ENCODE results near the gene ACAD9. TPM values are rescaled to one million over a fixed set of nuclear protein-coding genes. Genes with fewer than 3 reads are reported as not detected.

The ACAD9 gene
- polyA plus RNA-seq, 1 of the 3 experiments (the other 2 are of a cell fraction) = 41.9 TPM

GRCh38 chr3:128845778-128846485 is 33.5 kb upstream of the ACAD9 start:
- WGBS (ENCODE audit: low lambda C conversion rate) = 2% methylated on average over 16 of the region's 32 CpGs
- H2AFZ ChIP-seq (ENCODE audit: low read depth) = peak overlapping the region; percentile 100; the same call in 1 of the 2 replicates
- peaks cover 5 to 30% of the 10 kb centered on the region in 2 experiments; a peak in 1 of 4 replicates for H3K4me1 ChIP-seq (ENCODE audit: control insufficient read depth in 1 of 2, insufficient read depth in 2 of 2, low read depth in 1 of 2, low read length in 1 of 2)
- no peaks in the 10 kb centered on the region for H3K9me3 ChIP-seq
- TF ChIP-seq RAD21 (IDR thresholded peaks at IDR 0.05; ENCODE audit: low read length) (peak; percentile 61), CTCF (IDR thresholded peaks at IDR 0.05) (peak; percentile 67), RXRA (IDR thresholded peaks at IDR 0.05; ENCODE audit: borderline replicate concordance, low read depth) (no peak), NRF1 (IDR thresholded peaks at IDR 0.05; ENCODE audit: low read depth, low read length) (no peak), SMC3 (IDR thresholded peaks at IDR 0.05; ENCODE audit: low read depth, low read length) (peak; percentile 53), RFX5 (IDR thresholded peaks at IDR 0.05; ENCODE audit: low read length) (no peak), MXI1 (IDR thresholded peaks at IDR 0.05; ENCODE audit: low read depth, low read length) (0 out of 2 replicates have a peak, but pooled peaks have one; percentile 15), SIN3A (IDR thresholded peaks at IDR 0.05; ENCODE audit: borderline replicate concordance, low read depth, low read length) (0 out of 2 replicates have a peak, but pooled peaks have one; percentile 20), POLR2AphosphoS5 (IDR thresholded peaks at IDR 0.05; ENCODE audit: low read depth, low read length) (peak; percentile 38; the same call in 1 of the 2 replicates), CHD2 (IDR thresholded peaks at IDR 0.05; ENCODE audit: low read length, partially characterized antibody) (no peak), MEF2A (IDR thresholded peaks at IDR 0.05; ENCODE audit: borderline replicate concordance, low read depth) (no peak)
- peak overlapping the region; percentile 52 to 58 for H3K4me3 ChIP-seq (ENCODE audit: low read depth in 2 of 2, low read length in 1 of 2)
- no peaks in the 10 kb centered on the region for H3K27me3 ChIP-seq (ENCODE audit: insufficient read depth)
- peak; percentile 94 for DNase-seq
- peak overlapping the region; percentile 61 for H3K4me2 ChIP-seq
- no peaks in the 10 kb centered on the region for H3K79me2 ChIP-seq (ENCODE audit: insufficient read depth)
- no peaks in the 10 kb centered on the region for H4K20me1 ChIP-seq (ENCODE audit: insufficient read depth)
- no peaks in the 10 kb centered on the region for H3F3A ChIP-seq (replicated peaks; ENCODE audit: insufficient read depth)
- H3K36me3 ChIP-seq (replicated peaks in 1 of 2; ENCODE audit: control insufficient read depth in 1 of 2, insufficient read depth in 2 of 2, low read length in 1 of 2) = no peaks in the 10 kb centered on the region
- peak overlapping the region in 1 of 2 experiments; percentile 53; a peak in 2 of 4 replicates for H3K27ac ChIP-seq (ENCODE audit: low read depth in 2 of 2, low read length in 1 of 2)
- POLR2A ChIA-PET = no interaction called here
- CTCF ChIA-PET = interaction anchor here (0.6 to 4.9 kb wide), 41 partner anchors 7 to 237 kb away, joined by 3 to 50 read pairs (median 4); partner anchors contain the start of gene ACAD9
- H3K9me2 ChIP-seq = no peaks in the 10 kb centered on the region
- H3K9ac ChIP-seq = peak overlapping the region; percentile 42; the same call in 1 of the 2 replicates

GRCh38 chr3:128846486-128846891 is 32.9 kb upstream of the ACAD9 start:
- Histone ChIP-seq H2AFZ (ENCODE audit: low read depth) (peak overlapping the region; percentile 100; the same call in 1 of the 2 replicates), H3K4me1 (ENCODE audit: control insufficient read depth in 1 of 2, insufficient read depth in 2 of 2, low read depth in 1 of 2, low read length in 1 of 2) (peaks cover 5 to 30% of the 10 kb centered on the region in 2 experiments; a peak in 1 of 4 replicates)

More at GRCh38 chr3:128846486-128846891, 32.9 kb upstream of the ACAD9 start:
- ChIA-PET CTCF (interaction anchor here (0.8 to 4.9 kb wide), 27 partner anchors 12 to 237 kb away, joined by 3 to 50 read pairs (median 6); partner anchors contain the start of gene ACAD9), POLR2A (no interaction called here)
- Histone ChIP-seq H3K79me2 (ENCODE audit: insufficient read depth) (no peaks in the 10 kb centered on the region), H3K9me3 (no peaks in the 10 kb centered on the region), H3F3A (replicated peaks; ENCODE audit: insufficient read depth) (no peaks in the 10 kb centered on the region), H3K9ac (no peak overlapping the region), H3K9me2 (no peaks in the 10 kb centered on the region), H3K4me3 (ENCODE audit: low read depth in 2 of 2, low read length in 1 of 2) (0 out of 4 replicates have a peak overlapping the region, but pooled peaks of 1 of the 2 experiments have one; percentile 52), H3K27me3 (ENCODE audit: insufficient read depth) (no peaks in the 10 kb centered on the region), H3K4me2 (no peak overlapping the region; the same call in 1 of the 2 replicates), H3K27ac (ENCODE audit: low read depth in 2 of 2, low read length in 1 of 2) (peak overlapping the region in 1 of 2 experiments; percentile 36; a peak in 1 of 4 replicates), H3K36me3 (replicated peaks in 1 of 2; ENCODE audit: control insufficient read depth in 1 of 2, insufficient read depth in 2 of 2, low read length in 1 of 2) (no peaks in the 10 kb centered on the region), H4K20me1 (ENCODE audit: insufficient read depth) (no peaks in the 10 kb centered on the region)
- TF ChIP-seq GATA2 (CRISPR knock-in tag; IDR thresholded peaks at IDR 0.05) = no peak
- TF ChIP-seq USF1 (IDR thresholded peaks at IDR 0.05; ENCODE audit: borderline replicate concordance, low read depth) = no peak
- no peak for TF ChIP-seq YY1 (IDR thresholded peaks at IDR 0.05; ENCODE audit: low read depth)
- no peak for TF ChIP-seq RXRA (IDR thresholded peaks at IDR 0.05; ENCODE audit: borderline replicate concordance, low read depth)
- no peak for TF ChIP-seq SIN3A (IDR thresholded peaks at IDR 0.05; ENCODE audit: borderline replicate concordance, low read depth, low read length)
- no peak for TF ChIP-seq MEF2A (IDR thresholded peaks at IDR 0.05; ENCODE audit: borderline replicate concordance, low read depth)
- no peak for TF ChIP-seq NRF1 (IDR thresholded peaks at IDR 0.05; ENCODE audit: low read depth, low read length)
- no peak for TF ChIP-seq ELF1 (IDR thresholded peaks at IDR 0.05)
- no peak for TF ChIP-seq MXI1 (IDR thresholded peaks at IDR 0.05; ENCODE audit: low read depth, low read length)
- no peak for TF ChIP-seq TAF1 (IDR thresholded peaks at IDR 0.05; ENCODE audit: borderline replicate concordance, low read depth, low read length)
- TF ChIP-seq RAD21 (IDR thresholded peaks at IDR 0.05; ENCODE audit: low read length) = no peak
- TF ChIP-seq CHD2 (IDR thresholded peaks at IDR 0.05; ENCODE audit: low read length, partially characterized antibody) = no peak
- TF ChIP-seq POLR2AphosphoS5 (IDR thresholded peaks at IDR 0.05; ENCODE audit: low read depth, low read length) = no peak
- TF ChIP-seq RFX5 (IDR thresholded peaks at IDR 0.05; ENCODE audit: low read length) = no peak
- TF ChIP-seq RCOR1 (IDR thresholded peaks at IDR 0.05; ENCODE audit: low read length) = no peak
- no peak for TF ChIP-seq IRF3 (IDR thresholded peaks at IDR 0.05; ENCODE audit: low read depth, low read length)
- 84% methylated on average over 13 of the region's 13 CpGs for WGBS (ENCODE audit: low lambda C conversion rate)
- no peak for DNase-seq

Measured in SK-N-SH (cell line).